CD1c-positive myeloid dendritic cell (primary cell): ENCODE measurements around the gene CD151.

Experiments
- DNase-seq: peaks from one replicate; pipeline ENCODE4 v3.0.0-alpha.2; 2016; ENCODE audit errors: extremely low spot score

The CD151 gene

GRCh38 chr11:871472-871871 lies 38.7 kb downstream of the CD151 start:
- DNase-seq: no peak

- DNase-seq: no peak
Measured at GRCh38 chr11:872799-873198, 40.0 kb downstream of the CD151 start.

- no peak for DNase-seq
Measured at GRCh38 chr11:873706-874105, 41.0 kb downstream of the CD151 start.

- no peak for DNase-seq
Measured at GRCh38 chr11:875203-875602, 42.5 kb downstream of the CD151 start.

GRCh38 chr11:875769-876301 lies 43.1 kb downstream of the CD151 start:
- DNase-seq: no peak

- no peak for DNase-seq
Measured at GRCh38 chr11:876545-876944, 43.8 kb downstream of the CD151 start.

- DNase-seq: no peak
Measured at GRCh38 chr11:877565-877964, 44.8 kb downstream of the CD151 start.

- DNase-seq: no peak
Measured at GRCh38 chr11:880447-880846, 47.7 kb downstream of the CD151 start.

- no peak for DNase-seq
Measured at GRCh38 chr11:882596-882995, 49.8 kb downstream of the CD151 start.

- DNase-seq: no peak
Measured at GRCh38 chr11:883527-883926, 50.8 kb downstream of the CD151 start.

- no peak for DNase-seq
Measured at GRCh38 chr11:884578-885070, 51.9 kb downstream of the CD151 start.

- no peak for DNase-seq
Measured at GRCh38 chr11:886568-886967, 53.8 kb downstream of the CD151 start.

GRCh38 chr11:887589-887988 lies 54.8 kb downstream of the CD151 start:
- no peak for DNase-seq
